H1 (cell line): ENCODE measurements around the gene BBS7. TPM values are rescaled to one million over a fixed set of nuclear protein-coding genes. Genes with fewer than 3 reads are reported as not detected.

ENCODE experiments used
- CTCF ChIA-PET: fragments of 300-600 bp; sonication (Branson Sonifier 250); formaldehyde crosslinking; loops from one replicate; lab custom pipeline; 2021; ENCODE audit not compliant: partially characterized antibody; lab: Charles Lee
- POLR2A ChIA-PET: fragments of 300-600 bp; sonication (Branson Sonifier 250); formaldehyde crosslinking; loops from one replicate; lab custom pipeline; 2021; ENCODE audit warnings: inconsistent platforms; ENCODE audit not compliant: partially characterized antibody; lab: Charles Lee
- DNase-seq, 2 experiments: peaks; one replicate each; pipeline versions ENCODE4 v3.0.0 to v3.0.0-alpha.2; 2010 to 2022; ENCODE audit warnings: low spot score in 2 of 2, low read depth in 1 of 2, mixed read lengths in 1 of 2
- FAIRE-seq: peaks from 2 replicates; lab custom pipeline; 2011; peaks lifted over from hg19 to GRCh38; lab: Jason Lieb, UNC
- H2AFZ ChIP-seq: 2 replicates; pipeline ENCODE4 v1.8.1; 2012; ENCODE audit warnings: low read length, inconsistent platforms
- H2AK5ac ChIP-seq: 2 replicates; pipeline ENCODE4 v1.6.1; 2013; ENCODE audit warnings: low read depth, low read length
- H2BK120ac ChIP-seq: replicated peaks from 2 replicates; pipeline ENCODE3; 2013; ENCODE audit warnings: low read depth, low read length, inconsistent platforms
- H2BK12ac ChIP-seq: 2 replicates; pipeline ENCODE4 v1.6.1; 2013; ENCODE audit warnings: low read depth, low read length
- H2BK15ac ChIP-seq: 2 replicates; pipeline ENCODE4 v1.6.1; 2013; ENCODE audit warnings: low read length
- H2BK20ac ChIP-seq: 2 replicates; pipeline ENCODE4 v1.6.1; 2013; ENCODE audit warnings: low read length
- H2BK5ac ChIP-seq: 2 replicates; pipeline ENCODE4 v1.6.1; 2013; ENCODE audit warnings: low read depth, low read length
- H3K14ac ChIP-seq: 2 replicates; pipeline ENCODE4 v1.6.1; 2013; ENCODE audit warnings: inconsistent platforms; ENCODE audit not compliant: insufficient read length
- H3K18ac ChIP-seq: 2 replicates; pipeline ENCODE4 v1.6.1; 2013; ENCODE audit warnings: low read length; ENCODE audit errors: extremely low read depth
- H3K23ac ChIP-seq: 2 replicates; pipeline ENCODE4 v1.6.1; 2013; ENCODE audit warnings: inconsistent platforms; ENCODE audit not compliant: insufficient read length
- H3K23me2 ChIP-seq: 2 replicates; pipeline ENCODE4 v1.6.1; 2013; ENCODE audit warnings: low read depth, low read length
- H3K27ac ChIP-seq: 2 replicates; pipeline ENCODE4 v1.6.1; 2011; ENCODE audit warnings: low read depth, low read length, inconsistent platforms
- H3K27me3 ChIP-seq, 4 experiments: replicated peaks in 1 of 4; 1 replicate in 1 of 4; 2 replicates in 3 of 4; pipeline versions ENCODE4 v1.6.1 to v1.8.1; 2011 to 2013; ENCODE audit warnings: low read length in 3 of 4, mild to moderate bottlenecking in 3 of 4, inconsistent platforms in 2 of 4, mixed read lengths in 2 of 4, moderate library complexity in 1 of 4; ENCODE audit not compliant: control insufficient read depth in 3 of 4, insufficient read depth in 3 of 4; ENCODE audit errors: extremely low read depth in 1 of 4
- H3K36me3 ChIP-seq, 4 experiments: 2 replicates each; pipeline versions ENCODE4 v1.6.1 to v1.8.1; 2011 to 2013; ENCODE audit warnings: mild to moderate bottlenecking in 4 of 4, low read length in 3 of 4, moderate library complexity in 2 of 4, control low read depth in 1 of 4, inconsistent platforms in 1 of 4; ENCODE audit not compliant: insufficient read depth in 4 of 4, control insufficient read depth in 2 of 4
- H3K4ac ChIP-seq: replicated peaks from 2 replicates; pipeline ENCODE3; 2013; ENCODE audit warnings: low read length, low read depth, mixed read lengths, inconsistent platforms; ENCODE audit not compliant: insufficient read length
- H3K4me1 ChIP-seq, 4 experiments: replicated peaks in 1 of 4; 1 replicate in 1 of 4; 2 replicates in 3 of 4; pipeline versions ENCODE4 v1.6.1 to v1.8.1; 2011 to 2013; ENCODE audit warnings: low read length in 3 of 4, inconsistent platforms in 2 of 4, mixed read lengths in 1 of 4; ENCODE audit not compliant: insufficient read depth in 4 of 4, control insufficient read depth in 3 of 4
- H3K4me2 ChIP-seq, 2 experiments: 2 replicates each; pipeline versions ENCODE4 v1.6.1 to v1.8.1; 2011 to 2013; ENCODE audit warnings: low read depth in 2 of 2, low read length in 2 of 2, control low read depth in 1 of 2, inconsistent platforms in 1 of 2, mild to moderate bottlenecking in 1 of 2; ENCODE audit not compliant: insufficient read depth in 1 of 2
- H3K4me3 ChIP-seq, 4 experiments: fragments of 200-600, 300-600 bp in 1 of 4; sonication (generic), shearing (Covaris generic), sonication (Bioruptor Twin) in 1 of 4; 2 replicates each; pipeline versions ENCODE4 v1.5.1 to v1.8.1; 2011 to 2016; ENCODE audit warnings: low read length in 4 of 4, low read depth in 3 of 4, control low read depth in 2 of 4, inconsistent platforms in 2 of 4, mild to moderate bottlenecking in 2 of 4, mixed read lengths in 1 of 4, moderate library complexity in 1 of 4; ENCODE audit not compliant: insufficient read depth in 2 of 4; ENCODE audit errors: extremely low read depth in 1 of 4
- H3K56ac ChIP-seq: replicated peaks from 2 replicates; pipeline ENCODE3; 2013; ENCODE audit warnings: low read depth, mild to moderate bottlenecking, mixed read lengths, low read length, inconsistent platforms; ENCODE audit not compliant: insufficient read length
- H3K79me1 ChIP-seq: 2 replicates; pipeline ENCODE4 v1.6.1; 2013; ENCODE audit warnings: low read depth, low read length, control low read depth
- H3K79me2 ChIP-seq, 2 experiments: 2 replicates each; pipeline versions ENCODE4 v1.6.1 to v1.8.1; 2012 to 2013; ENCODE audit warnings: low read length in 2 of 2, mild to moderate bottlenecking in 2 of 2, inconsistent platforms in 1 of 2; ENCODE audit not compliant: insufficient read depth in 2 of 2, control insufficient read depth in 1 of 2
- H3K9ac ChIP-seq, 4 experiments: replicated peaks in 1 of 4; 1 replicate in 1 of 4; 2 replicates in 3 of 4; pipeline versions ENCODE4 v1.6.1 to v1.8.1; 2011 to 2013; ENCODE audit warnings: low read depth in 3 of 4, low read length in 3 of 4, control low read depth in 2 of 4, mild to moderate bottlenecking in 2 of 4, moderate library complexity in 2 of 4, inconsistent platforms in 1 of 4; ENCODE audit errors: extremely low read depth in 1 of 4
- H3K9me3 ChIP-seq, 2 experiments: 2 replicates each; pipeline versions ENCODE4 v1.6.1 to v1.8.1; 2012 to 2013; ENCODE audit warnings: mild to moderate bottlenecking in 2 of 2, moderate library complexity in 2 of 2, control low read depth in 1 of 2, inconsistent platforms in 1 of 2, low read depth in 1 of 2, low read length in 1 of 2, mixed read lengths in 1 of 2; ENCODE audit not compliant: insufficient read depth in 2 of 2
- H4K20me1 ChIP-seq, 2 experiments: replicated peaks in 1 of 2; 2 replicates each; pipeline versions ENCODE3 to v1.8.1; 2011 to 2013; ENCODE audit warnings: inconsistent platforms in 2 of 2, low read length in 2 of 2, mild to moderate bottlenecking in 1 of 2; ENCODE audit not compliant: insufficient read depth in 2 of 2, control insufficient read depth in 1 of 2
- H4K5ac ChIP-seq: 2 replicates; pipeline ENCODE4 v1.6.1; 2013; ENCODE audit warnings: low read length, low read depth, mixed read lengths, inconsistent platforms; ENCODE audit not compliant: insufficient read length
- H4K8ac ChIP-seq: 2 replicates; pipeline ENCODE4 v1.8.0; 2013; ENCODE audit warnings: mild to moderate bottlenecking, moderate library complexity, low read length, inconsistent platforms; ENCODE audit not compliant: insufficient read depth; ENCODE audit errors: extremely low read depth
- H4K91ac ChIP-seq: replicated peaks from 2 replicates; pipeline ENCODE3; 2013; ENCODE audit warnings: low read length, mixed read lengths, inconsistent platforms; ENCODE audit not compliant: insufficient read length
- CTCF ChIP-seq, 3 experiments: IDR thresholded peaks; 1 replicate in 2 of 3; 2 replicates in 1 of 3; pipeline versions ENCODE4 v1.5.1 to v1.6.1; 2011; ENCODE audit warnings: low read length in 3 of 3, mild to moderate bottlenecking in 3 of 3, inconsistent platforms in 2 of 3, low read depth in 1 of 3, moderate library complexity in 1 of 3; ENCODE audit not compliant: insufficient read depth in 1 of 3; ENCODE audit errors: control extremely low read depth in 1 of 3
- PHF8 ChIP-seq: fragments of 200-600 bp; sonication (generic); conservative IDR thresholded peaks from 2 replicates; pipeline ENCODE4 v1.7.1; 2012; ENCODE audit warnings: low read depth, mild to moderate bottlenecking, inconsistent platforms, low read length, moderate library complexity
- RAD21 ChIP-seq, 2 experiments: IDR thresholded peaks in 1 of 2; conservative IDR thresholded peaks in 1 of 2; 2 replicates each; pipeline ENCODE4 v1.6.1; 2011; ENCODE audit warnings: low read depth in 2 of 2, low read length in 2 of 2, improper control_type of control experiment in 1 of 2, inconsistent platforms in 1 of 2, mild to moderate bottlenecking in 1 of 2, moderate library complexity in 1 of 2
- YY1 ChIP-seq: IDR thresholded peaks from 2 replicates; pipeline ENCODE4 v1.6.1; 2011; ENCODE audit warnings: low read depth, mild to moderate bottlenecking, low read length
- WGBS, 2 experiments: shearing (Covaris generic) in 1 of 2; methylation state at CpG; one replicate each; pipeline versions ENCODE4 v1.1.6 to v1.1.7; 2013 to 2015; ENCODE audit warnings: low lambda C conversion rate in 2 of 2, mixed read lengths in 2 of 2, inconsistent platforms in 1 of 2, low coverage in 1 of 2, missing lambda C conversion rate in 1 of 2; ENCODE audit not compliant: insufficient replicate concordance in 2 of 2, insufficient coverage in 1 of 2, insufficient read length in 1 of 2; ENCODE audit errors: extremely low coverage in 1 of 2, missing lambda C conversion rate in 1 of 2; 5-methylcytosine and 5-hydroxymethylcytosine counted together
- polyA plus RNA-seq, 7 experiments: library from polyadenylated mRNA; depleted of rRNA in 3 of 7; stranded (reverse) in 5 of 7; unstranded in 2 of 7; fragments of >200 nt in 5 of 7; fragments of 200-250 nt in 2 of 7; gene quantifications; 1 replicate in 5 of 7; 2 replicates in 1 of 7; 4 replicates in 1 of 7; pipeline versions ENCODE4 v1.2.1 to v1.2.3, GENCODE V29; 2011 to 2013; ENCODE audit warnings: missing spikeins in 2 of 7, mixed read lengths in 2 of 7
- total RNA-seq: library from RNA; stranded (reverse); fragmentation: NEBNext Ultra II Directional; extraction: Animal tissue kit (Norgen Biotek cat#: 25700); gene quantifications from 2 replicates; pipeline ENCODE4 v1.2.1, GENCODE V29; 2021

Gene BBS7
- total and polyA plus RNA-seq, 2 of the 8 experiments (the other 6 are each of a cell fraction or from before 2014, with no cell fraction given): 16.6 to 21.5 TPM

DNA sequence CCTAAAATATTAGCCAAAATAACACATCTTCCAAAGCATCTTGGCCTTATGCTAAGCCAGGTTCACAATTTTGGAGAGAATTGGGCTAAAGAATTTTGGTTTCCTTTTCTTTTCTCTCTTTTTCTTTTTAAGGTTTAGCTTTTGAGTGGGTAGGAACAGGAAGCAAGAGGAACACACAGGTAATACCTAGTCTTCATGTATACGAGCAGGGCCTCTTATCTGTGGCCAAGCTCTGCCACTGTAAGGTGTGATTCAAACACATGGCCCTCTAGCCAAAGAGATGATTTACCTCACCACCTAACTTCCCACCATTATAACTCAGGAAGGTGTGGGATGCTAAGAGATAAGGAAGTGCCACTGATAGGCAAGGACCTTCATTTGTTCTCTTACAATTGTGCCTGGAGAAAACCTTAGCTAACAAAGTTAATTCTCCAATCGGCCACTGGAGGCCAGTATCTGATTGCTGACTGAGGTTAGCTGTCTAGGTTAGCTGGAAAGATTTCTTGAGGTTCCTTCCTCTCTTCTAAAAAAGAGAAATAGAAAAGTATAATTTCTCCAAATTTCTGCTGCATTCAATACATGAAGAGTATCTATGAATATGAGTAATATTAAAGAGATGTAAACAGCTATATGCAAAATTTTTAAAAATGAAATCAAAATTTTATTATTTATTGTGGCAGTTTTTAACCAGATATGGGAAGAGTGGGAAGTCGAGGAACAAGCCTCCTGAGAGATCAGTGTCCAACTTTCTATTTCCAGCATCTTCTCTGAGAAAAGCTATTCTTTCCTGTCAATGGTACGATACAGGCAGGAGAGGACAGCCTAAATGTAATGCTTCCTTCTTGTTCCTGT is 30.1 kb upstream of the BBS7 start:
- Histone ChIP-seq H3K23ac (no peak overlapping the region), H3K79me2 (no peaks in the 10 kb centered on the region), H3K18ac (no peak overlapping the region), H4K20me1 (no peaks in the 10 kb centered on the region), H3K4me1 (no peaks in the 10 kb centered on the region), H3K4ac (no peak overlapping the region), H4K8ac (no peak overlapping the region), H3K9ac (no peak overlapping the region), H3K79me1 (no peaks in the 10 kb centered on the region), H3K23me2 (no peaks in the 10 kb centered on the region), H3K56ac (no peak overlapping the region), H2BK15ac (no peak overlapping the region), H3K9me3 (no peaks in the 10 kb centered on the region), H3K27ac (no peak overlapping the region), H2BK5ac (no peak overlapping the region), H4K5ac (no peak overlapping the region), H3K14ac (no peak overlapping the region), H2BK20ac (no peak overlapping the region), H3K4me3 (no peak overlapping the region), H3K36me3 (no peaks in the 10 kb centered on the region), H2BK12ac (no peak overlapping the region), H2AFZ (peak overlapping the region; percentile 78; the same call in 1 of the 2 replicates), H4K91ac (no peak overlapping the region), H2BK120ac (no peak overlapping the region), H2AK5ac (no peak overlapping the region), H3K4me2 (no peak overlapping the region), H3K27me3 (no peaks in the 10 kb centered on the region)
- ChIA-PET CTCF (interaction anchor here (0.7 to 3.1 kb wide), 58 partner anchors 9 to 1022 kb away, joined by 3 to 37 read pairs (median 5); partner anchors contain the start of gene NUDT6), POLR2A (no interaction called here)
- peak; percentile 10 to 56 for DNase-seq
- 64% methylated on average over 4 of the region's 4 CpGs; no CpG with 5 or more reads in 1 of the 2 experiments for WGBS, 2 experiments
- peak; percentile 86 for FAIRE-seq
- TF ChIP-seq YY1 (no peak), CTCF (IDR thresholded peaks at IDR 0.05; ENCODE audit: control extremely low read depth in 1 of 3, insufficient read depth in 1 of 3, low read depth in 1 of 3, low read length in 3 of 3) (peak in 2 of 3 experiments; percentile 79 to 82; a peak in 3 of 4 replicates), RAD21 (IDR thresholded peaks at IDR 0.05 in 1 of 2, conservative IDR thresholded peaks at IDR 0.05 in 1 of 2; ENCODE audit: low read depth in 2 of 2, low read length in 2 of 2) (peak; percentile 95 to 96), PHF8 (no peak)
